Liver (tissue), 9 donors: ENCODE results near the gene COX5A. TPM values are rescaled to one million over a fixed set of nuclear protein-coding genes. Genes with fewer than 3 reads are reported as not detected.
A peak's percentile ranks its signal among the peaks of the same experiment; 100 is the strongest.

Experiments
- DNase-seq: peaks from one replicate; pipeline ENCODE4 v3.0.0-alpha.2; 2017; ENCODE audit warnings: low spot score
- H3K27ac ChIP-seq, 2 donors: one replicate each; pipeline ENCODE4 v1.7.0; 2013; ENCODE audit warnings: inconsistent platforms in 2 of 2, low read length in 2 of 2, control low read depth in 1 of 2, low read depth in 1 of 2, mild to moderate bottlenecking in 1 of 2
- H3K27me3 ChIP-seq, 4 donors: one replicate each; pipeline versions ENCODE4 v1.6.1 to v1.7.0; 2013; ENCODE audit warnings: low read length in 3 of 4, inconsistent platforms in 1 of 4, mild to moderate bottlenecking in 1 of 4, moderate library complexity in 1 of 4; ENCODE audit not compliant: control insufficient read depth in 4 of 4, insufficient read depth in 4 of 4
- H3K36me3 ChIP-seq, 4 donors: one replicate each; pipeline versions ENCODE4 v1.6.1 to v1.7.0; 2013; ENCODE audit warnings: low read length in 3 of 4, mild to moderate bottlenecking in 3 of 4, low read depth in 1 of 4, moderate library complexity in 1 of 4; ENCODE audit not compliant: control insufficient read depth in 4 of 4, insufficient read depth in 3 of 4
- H3K4me1 ChIP-seq, 4 donors: one replicate each; pipeline versions ENCODE4 v1.6.1 to v1.7.0; 2013; ENCODE audit warnings: low read length in 3 of 4, mild to moderate bottlenecking in 3 of 4, moderate library complexity in 1 of 4; ENCODE audit not compliant: control insufficient read depth in 4 of 4, insufficient read depth in 4 of 4
- H3K4me3 ChIP-seq, 3 donors: one replicate each; pipeline versions ENCODE4 v1.6.1 to v1.7.0; 2013; ENCODE audit warnings: low read length in 3 of 3, control low read depth in 1 of 3, low read depth in 1 of 3, mild to moderate bottlenecking in 1 of 3
- H3K9ac ChIP-seq, 2 donors: one replicate each; pipeline ENCODE4 v1.7.0; 2013; ENCODE audit warnings: low read length in 2 of 2, mild to moderate bottlenecking in 2 of 2, moderate library complexity in 2 of 2, control low read depth in 1 of 2, low read depth in 1 of 2
- H3K9me3 ChIP-seq, 4 donors: one replicate each; pipeline versions ENCODE4 v1.6.1 to v1.7.0; 2013; ENCODE audit warnings: low read length in 3 of 4; ENCODE audit not compliant: control insufficient read depth in 4 of 4
- ATF3 ChIP-seq: IDR thresholded peaks from 2 replicates; pipeline ENCODE4 v1.6.1; 2016; ENCODE audit warnings: antibody characterized with exemption
- CTCF ChIP-seq: fragments of 150-350 bp; IDR thresholded peaks from 2 replicates; pipeline ENCODE4 v1.5.1; 2017; ENCODE audit warnings: improper control_type of control experiment, low read depth, low read length; ENCODE audit not compliant: missing input control
- FOXA1 ChIP-seq: IDR thresholded peaks from 2 replicates; pipeline ENCODE4 v1.6.1; 2016; ENCODE audit warnings: antibody characterized with exemption
- FOXA2 ChIP-seq: IDR thresholded peaks from 2 replicates; pipeline ENCODE4 v1.6.1; 2016; ENCODE audit warnings: antibody characterized with exemption
- JUND ChIP-seq, 2 donors: IDR thresholded peaks; 2 replicates each; pipeline ENCODE4 v1.6.1; 2016; ENCODE audit warnings: antibody characterized with exemption in 2 of 2
- MAX ChIP-seq: IDR thresholded peaks from 2 replicates; pipeline ENCODE4 v1.6.1; 2016; ENCODE audit warnings: antibody characterized with exemption
- NR2F2 ChIP-seq: IDR thresholded peaks from 2 replicates; pipeline ENCODE4 v1.6.1; 2016; ENCODE audit warnings: antibody characterized with exemption
- RAD21 ChIP-seq, 2 donors: IDR thresholded peaks; 2 replicates each; pipeline ENCODE4 v1.6.1; 2016; ENCODE audit warnings: antibody characterized with exemption in 2 of 2, mild to moderate bottlenecking in 2 of 2
- REST ChIP-seq: IDR thresholded peaks from 2 replicates; pipeline ENCODE4 v1.6.1; 2016; ENCODE audit warnings: antibody characterized with exemption, mild to moderate bottlenecking
- RXRA ChIP-seq, 2 donors: IDR thresholded peaks; 2 replicates each; pipeline ENCODE4 v1.6.1; 2017 to 2018; ENCODE audit warnings: antibody characterized with exemption in 2 of 2, mild to moderate bottlenecking in 1 of 2
- SP1 ChIP-seq: IDR thresholded peaks from 2 replicates; pipeline ENCODE4 v1.6.1; 2018; ENCODE audit warnings: antibody characterized with exemption, mild to moderate bottlenecking
- WGBS: extraction: QIAGEN DNeasy Blood & Tissue Kit; methylation state at CpG from one replicate; pipeline ENCODE4 v1.1.7; 2013; 5-methylcytosine and 5-hydroxymethylcytosine counted together
- polyA plus RNA-seq, 2 donors: library from polyadenylated mRNA; stranded (reverse) in 1 of 2; unstranded in 1 of 2; fragments of 200-250 nt in 1 of 2; fragments of >200 nt in 1 of 2; fragmentation: Nextera tagmentation in 1 of 2; extraction: Ambion mirVana in 1 of 2; gene quantifications; one replicate each; pipeline versions ENCODE4 v1.2.1 to v1.2.3, GENCODE V29; 2013 to 2015
- total RNA-seq, 2 donors: library from RNA; depleted of rRNA; stranded (reverse); fragments of >200 nt; gene quantifications; one replicate each; pipeline ENCODE4 v1.2.3, GENCODE V29; 2014
- donor health status: healthy.
- donor health status: healthy.
- donor health status: healthy.
- donor health status: healthy.
- donor health status: healthy.

Gene COX5A
- total and polyA plus RNA-seq, 4 donors: 47.9 to 374 (median 190) TPM

GRCh38 chr15:74982183-74982582, 44.3 kb upstream of the COX5A start:
- no peaks in the 10 kb centered on the region for H3K9me3 ChIP-seq
- no peak for TF ChIP-seq CTCF
- TF ChIP-seq NR2F2: peak; percentile 64
- 74% methylated on average over 5 of the region's 5 CpGs for WGBS
- no peak for DNase-seq
- no peaks in the 10 kb centered on the region for H3K36me3 ChIP-seq
- H3K4me1 ChIP-seq: no peaks in the 10 kb centered on the region
- H3K9ac ChIP-seq: no peak overlapping the region
- peaks cover 0 to 4% (median 0%) of the 10 kb centered on the region in 4 donors for H3K27me3 ChIP-seq
- H3K27ac ChIP-seq: no peak overlapping the region
- H3K4me3 ChIP-seq: no peak overlapping the region

- WGBS: 38% methylated on average over 3 of the region's 3 CpGs
Observed at GRCh38 chr15:74978503-74978902, 40.6 kb upstream of the COX5A start.

More at GRCh38 chr15:74978503-74978902, 40.6 kb upstream of the COX5A start:
- H3K9me3 ChIP-seq: no peaks in the 10 kb centered on the region
- no peak for DNase-seq
- TF ChIP-seq MAX (no peak), SP1 (no peak), RXRA (IDR thresholded peaks at IDR 0.05) (no peak), CTCF (no peak), REST (no peak), NR2F2 (no peak), RAD21 (IDR thresholded peaks at IDR 0.05) (no peak), FOXA1 (no peak), FOXA2 (no peak), ATF3 (no peak), JUND (IDR thresholded peaks at IDR 0.05) (no peak)
- no peaks in the 10 kb centered on the region for H3K4me1 ChIP-seq
- H3K27ac ChIP-seq: no peak overlapping the region
- H3K4me3 ChIP-seq: no peak overlapping the region
- H3K9ac ChIP-seq: no peak overlapping the region
- H3K36me3 ChIP-seq: no peaks in the 10 kb centered on the region
- no peaks in the 10 kb centered on the region for H3K27me3 ChIP-seq
